Left ventricle myocardium inferior (tissue), 1 donor: ENCODE results near the gene AMZ1. TPM values are rescaled to one million over a fixed set of nuclear protein-coding genes. Genes with fewer than 3 reads are reported as not detected.
"Not testable (repeated sequence)": the region's sequence is repeated elsewhere in the genome, so short reads cannot be mapped to it uniquely, and the experiment has no call there.

Experiments used
- DNase-seq: peaks from one replicate; pipeline ENCODE4 v3.0.0-alpha.2; 2020
- H3K27ac ChIP-seq: fragments of 200-600 bp; replicated peaks from 2 replicates; pipeline ENCODE4 v1.8.0; 2021
- H3K27me3 ChIP-seq: fragments of 200-600 bp; 2 replicates; pipeline ENCODE4 v1.8.0; 2021; ENCODE audit warnings: low read depth
- H3K36me3 ChIP-seq: fragments of 200-600 bp; 2 replicates; pipeline ENCODE4 v1.8.0; 2021
- H3K4me1 ChIP-seq: fragments of 200-600 bp; 2 replicates; pipeline ENCODE4 v1.8.0; 2021
- H3K4me3 ChIP-seq: fragments of 200-600 bp; 2 replicates; pipeline ENCODE4 v1.8.0; 2021; ENCODE audit warnings: mild to moderate bottlenecking, moderate library complexity
- H3K9me3 ChIP-seq: fragments of 200-600 bp; replicated peaks from 2 replicates; pipeline ENCODE4 v1.8.0; 2021
- intact Hi-C: fragments of 100-400 bp; cut with micrococcal nuclease; formaldehyde crosslinking; loops from one replicate; pipeline ENCODE4 v1.11.0; 2022
- total RNA-seq: library from RNA; stranded (reverse); fragmentation: NEBNext Ultra II Directional; extraction: Animal tissue kit (Norgen Biotek cat#: 25700); gene quantifications from one replicate; pipeline ENCODE4 v1.2.1, GENCODE V29; 2021
- TF ChIP-seq, protein P1 (sequence below): fragments of 200-600 bp; IDR thresholded peaks from 2 replicates; pipeline ENCODE4 v1.8.0; 2021; ENCODE audit warnings: antibody characterized with exemption, mild to moderate bottlenecking, borderline replicate concordance
- donor health status: DM: no; HTN: yes; CAD: no; lungs with severe emphysema.

Gene AMZ1
- total RNA-seq, 1 donor from 2014 or later, result 0.11 TPM

DNA sequence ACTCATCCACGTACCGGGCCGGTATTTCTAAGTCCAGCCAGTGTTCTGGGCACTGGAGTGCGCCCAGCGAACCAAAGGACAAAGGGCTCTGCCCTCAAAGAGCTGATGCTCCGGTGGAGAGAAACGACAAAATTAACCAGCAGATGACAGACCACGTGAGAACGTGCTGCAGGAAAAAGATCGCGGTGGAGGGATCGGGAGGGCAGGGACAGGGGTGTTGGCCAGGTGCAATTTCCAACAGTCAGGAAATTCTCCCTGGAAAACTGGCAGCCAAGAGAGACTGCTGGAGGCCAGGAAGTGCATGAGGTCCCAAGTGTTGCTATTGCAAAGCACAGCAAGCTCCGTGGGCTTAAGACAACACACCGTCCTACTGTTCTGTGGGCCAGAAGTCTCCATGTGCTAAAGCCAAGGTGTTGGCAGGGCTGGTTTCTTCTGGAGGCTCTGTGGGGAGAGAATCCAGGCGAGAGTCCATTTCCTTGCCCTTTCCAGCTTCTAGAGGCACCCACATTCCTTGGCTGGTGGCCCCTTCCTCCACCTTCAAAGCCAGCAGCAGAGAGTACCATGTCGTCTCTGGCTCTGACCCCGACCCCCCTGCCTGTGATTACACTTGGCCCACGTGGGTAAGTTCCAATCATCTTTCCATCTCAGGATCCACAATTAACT is 21.3 kb upstream of the AMZ1 start:
- Histone ChIP-seq H3K27ac (no peak overlapping the region), H3K36me3 (no peaks in the 10 kb centered on the region), H3K4me1 (peaks cover 39% of the 10 kb centered on the region), H3K27me3 (peaks cover 21% of the 10 kb centered on the region), H3K4me3 (no peak overlapping the region), H3K9me3 (peaks cover 5% of the 10 kb centered on the region)
- DNase-seq, result no peak
- intact Hi-C loops, result no loop called here
- TF ChIP-seq, protein P1, sequence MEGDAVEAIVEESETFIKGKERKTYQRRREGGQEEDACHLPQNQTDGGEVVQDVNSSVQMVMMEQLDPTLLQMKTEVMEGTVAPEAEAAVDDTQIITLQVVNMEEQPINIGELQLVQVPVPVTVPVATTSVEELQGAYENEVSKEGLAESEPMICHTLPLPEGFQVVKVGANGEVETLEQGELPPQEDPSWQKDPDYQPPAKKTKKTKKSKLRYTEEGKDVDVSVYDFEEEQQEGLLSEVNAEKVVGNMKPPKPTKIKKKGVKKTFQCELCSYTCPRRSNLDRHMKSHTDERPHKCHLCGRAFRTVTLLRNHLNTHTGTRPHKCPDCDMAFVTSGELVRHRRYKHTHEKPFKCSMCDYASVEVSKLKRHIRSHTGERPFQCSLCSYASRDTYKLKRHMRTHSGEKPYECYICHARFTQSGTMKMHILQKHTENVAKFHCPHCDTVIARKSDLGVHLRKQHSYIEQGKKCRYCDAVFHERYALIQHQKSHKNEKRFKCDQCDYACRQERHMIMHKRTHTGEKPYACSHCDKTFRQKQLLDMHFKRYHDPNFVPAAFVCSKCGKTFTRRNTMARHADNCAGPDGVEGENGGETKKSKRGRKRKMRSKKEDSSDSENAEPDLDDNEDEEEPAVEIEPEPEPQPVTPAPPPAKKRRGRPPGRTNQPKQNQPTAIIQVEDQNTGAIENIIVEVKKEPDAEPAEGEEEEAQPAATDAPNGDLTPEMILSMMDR, result no peak

DNA sequence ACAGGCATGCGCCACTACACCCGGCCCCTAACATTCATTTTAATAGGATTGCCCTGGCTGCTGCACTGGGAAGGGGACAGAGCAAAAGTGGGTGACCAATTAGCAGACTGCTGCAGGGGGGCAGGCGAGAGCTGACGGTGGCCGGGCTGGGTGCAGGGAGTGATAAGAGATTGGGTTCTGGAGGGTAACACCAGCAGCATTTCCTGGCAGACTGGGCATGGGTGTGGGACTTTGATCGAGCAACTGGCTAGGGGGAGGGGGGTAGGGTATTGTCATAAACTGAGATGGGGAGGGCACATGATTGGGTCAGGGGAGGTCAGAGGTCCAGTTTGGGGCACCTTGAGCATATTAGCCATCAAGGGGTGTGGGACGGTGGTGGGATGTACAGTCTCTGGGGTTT is 20.2 kb upstream of the AMZ1 start:
- Histone ChIP-seq H3K9me3 (peaks cover 5% of the 10 kb centered on the region), H3K4me1 (peaks cover 34% of the 10 kb centered on the region), H3K36me3 (no peaks in the 10 kb centered on the region), H3K27me3 (peaks cover 22% of the 10 kb centered on the region), H3K27ac (no peak overlapping the region), H3K4me3 (no peak overlapping the region)
- TF ChIP-seq, protein P1, result no peak
- no peak for DNase-seq
- intact Hi-C loops, result no loop called here

DNA sequence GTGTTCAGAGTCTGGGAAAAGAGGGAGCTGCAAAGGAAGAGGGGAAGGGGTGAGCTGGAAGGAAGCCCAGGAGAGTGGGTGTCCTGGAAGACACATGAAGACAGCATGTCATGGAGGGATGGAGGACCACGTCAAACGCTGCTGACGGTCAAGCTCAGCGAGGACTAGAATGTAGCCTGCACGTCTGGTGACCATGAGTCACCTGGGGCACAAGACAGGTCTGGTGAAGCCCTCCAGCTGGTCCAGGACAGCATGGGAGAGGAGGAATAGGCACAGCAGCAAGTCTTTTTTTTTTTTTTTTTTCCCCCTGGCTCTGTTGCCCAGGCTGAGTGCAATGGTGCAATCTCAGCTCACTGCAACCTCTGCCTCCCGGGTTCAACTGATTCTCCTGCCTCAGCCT is 19.6 kb upstream of the AMZ1 start:
- DNase-seq, result no peak
- Histone ChIP-seq H3K27ac (no peak overlapping the region), H3K27me3 (peaks cover 22% of the 10 kb centered on the region), H3K9me3 (peaks cover 5% of the 10 kb centered on the region), H3K4me1 (peaks cover 29% of the 10 kb centered on the region), H3K36me3 (no peaks in the 10 kb centered on the region), H3K4me3 (no peak overlapping the region)
- TF ChIP-seq, protein P1, result no peak
- intact Hi-C loops, result no loop called here

DNA sequence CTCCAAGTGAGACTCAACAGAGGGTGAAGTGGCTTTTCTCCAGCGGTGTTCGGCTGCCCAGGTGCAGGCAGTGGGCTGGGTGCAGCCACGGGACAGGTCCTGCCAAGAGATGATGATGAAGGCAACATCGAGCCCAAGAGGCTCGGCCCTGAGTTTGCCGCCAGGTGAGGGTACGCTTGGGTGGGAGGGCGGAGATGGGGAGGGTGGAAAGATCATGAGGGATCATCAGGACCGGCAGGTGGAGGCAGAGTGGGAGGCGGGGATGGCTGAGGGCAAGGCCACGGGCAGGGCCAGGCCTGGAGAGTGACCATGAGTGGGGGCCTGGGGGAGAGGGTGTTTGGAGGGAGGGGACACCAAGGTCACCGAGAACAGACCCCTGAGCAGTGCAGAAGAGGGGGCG is 17.8 kb upstream of the AMZ1 start:
- H3K4me1 ChIP-seq, result peaks cover 17% of the 10 kb centered on the region
- H3K27ac ChIP-seq, result no peak overlapping the region
- DNase-seq, result no peak
- H3K4me3 ChIP-seq, result no peak overlapping the region
- TF ChIP-seq, protein P1, result no peak
- peaks cover 6% of the 10 kb centered on the region for H3K9me3 ChIP-seq
- intact Hi-C loops, result no loop called here
- H3K36me3 ChIP-seq, result no peaks in the 10 kb centered on the region
- H3K27me3 ChIP-seq, result peaks cover 22% of the 10 kb centered on the region

DNA sequence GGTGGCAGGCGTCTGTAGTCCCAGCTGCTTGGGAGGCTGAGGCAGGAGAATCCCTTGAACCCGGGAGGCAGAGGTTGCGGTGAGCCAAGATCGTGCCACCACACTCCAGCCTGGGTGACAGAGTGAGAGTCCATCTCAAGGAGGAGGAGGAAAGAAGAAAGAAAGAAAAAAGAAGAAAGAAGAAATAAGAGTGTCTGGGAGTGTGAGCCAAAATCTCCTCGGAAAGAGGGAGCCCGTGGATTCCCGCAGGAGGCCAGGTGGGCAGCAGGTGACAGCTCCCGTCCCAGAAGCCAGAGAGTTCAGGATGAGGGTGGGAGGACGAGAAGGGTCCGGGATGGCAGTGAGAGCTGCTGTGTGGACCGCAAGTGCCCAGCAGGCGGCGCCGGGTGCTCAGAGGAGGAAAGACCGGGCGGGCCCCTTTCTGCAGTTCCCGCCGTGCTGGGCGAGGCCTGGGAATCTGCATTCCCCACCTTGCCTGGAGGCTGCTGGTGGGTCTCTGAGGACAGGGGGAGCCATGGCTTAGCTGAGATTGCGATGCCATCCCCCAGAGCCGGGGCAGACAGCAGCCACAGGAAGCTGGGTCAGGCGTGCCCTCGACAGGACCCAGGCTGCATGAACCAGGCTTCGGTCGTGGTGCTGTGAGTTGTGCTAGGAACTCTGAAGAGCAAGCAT is 17.1 kb upstream of the AMZ1 start:
- no peak overlapping the region for H3K4me3 ChIP-seq
- peak; percentile 68 for DNase-seq
- no peak overlapping the region for H3K27ac ChIP-seq
- intact Hi-C loops, result no loop called here
- TF ChIP-seq, protein P1, result peak; percentile 85
- peaks cover 22% of the 10 kb centered on the region for H3K27me3 ChIP-seq
- H3K9me3 ChIP-seq, result peaks cover 10% of the 10 kb centered on the region
- no peaks in the 10 kb centered on the region for H3K36me3 ChIP-seq
- H3K4me1 ChIP-seq, result peaks cover 11% of the 10 kb centered on the region

DNA sequence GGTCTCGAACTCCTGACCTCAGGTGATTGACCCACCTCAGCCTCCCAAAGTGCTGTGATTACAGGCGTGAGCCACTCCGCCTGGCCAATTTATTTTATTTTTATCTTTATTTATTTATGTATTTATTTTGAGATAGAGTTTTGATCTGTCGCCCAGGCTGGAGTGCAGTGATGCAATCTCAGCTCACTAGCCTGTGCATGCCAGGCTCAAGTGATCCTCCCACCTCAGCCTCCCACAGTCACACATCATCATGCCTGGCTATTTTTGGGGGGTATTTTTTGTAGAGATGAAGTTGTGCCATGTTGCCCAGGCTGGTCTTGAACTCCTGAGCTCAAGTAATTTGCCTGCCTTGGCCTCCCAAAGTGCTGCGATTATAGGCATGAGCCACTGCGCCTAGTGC is 14.8 kb upstream of the AMZ1 start:
- H3K4me1 ChIP-seq, intact Hi-C loops, DNase-seq, H3K9me3 ChIP-seq, H3K4me3 ChIP-seq, H3K36me3 ChIP-seq, H3K27ac ChIP-seq: not testable (repeated sequence)
- peaks cover 22% of the 10 kb centered on the region for H3K27me3 ChIP-seq
